ENCODE results near the gene TMEM176B.

Gene TMEM176B

DNA sequence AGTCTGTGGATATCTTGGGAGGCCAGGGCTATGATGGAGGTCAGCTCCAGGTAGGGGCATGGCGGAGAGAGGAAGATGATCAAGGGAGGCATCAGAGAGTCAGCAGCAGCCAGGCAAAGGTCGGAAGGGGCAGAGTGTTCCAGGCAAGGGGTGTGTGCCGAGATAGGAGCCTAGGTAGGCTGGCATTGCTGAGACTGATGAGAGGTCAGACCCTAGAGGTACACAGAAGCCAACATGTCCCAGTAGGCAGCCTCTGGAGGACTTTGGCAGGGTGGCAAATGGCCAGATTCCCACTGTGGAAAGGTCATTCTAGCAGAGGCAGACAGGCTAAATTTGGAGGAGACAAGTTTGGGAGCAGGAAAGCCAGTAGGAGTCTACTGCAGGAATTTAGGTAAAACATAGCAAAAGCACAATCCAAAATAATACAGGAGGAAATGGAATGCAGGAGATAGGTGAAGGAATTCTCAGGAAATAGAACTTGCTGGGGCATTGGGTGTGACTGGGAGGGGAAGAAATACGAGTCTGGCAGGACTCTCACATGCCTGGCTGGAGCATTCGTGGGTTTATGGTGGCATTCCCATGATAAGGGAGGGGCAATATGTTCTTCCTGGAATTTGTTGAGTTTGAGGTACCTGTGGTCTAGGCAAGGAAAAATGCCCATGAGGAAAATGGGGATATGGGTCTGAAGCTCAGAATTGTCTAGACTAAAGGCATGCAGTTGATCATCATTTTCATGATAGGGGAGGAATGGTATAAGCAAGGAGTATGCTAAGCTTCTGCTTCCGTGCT, 26.1 kb upstream of the TMEM176B start:
- H3K4me3 ChIP-seq (ENCODE audit: low read length): no peak overlapping the region
- no peak for TF ChIP-seq EZH2phosphoT487 (IDR thresholded peaks at IDR 0.05; ENCODE audit: low read depth)
- TF ChIP-seq, protein P1, sequence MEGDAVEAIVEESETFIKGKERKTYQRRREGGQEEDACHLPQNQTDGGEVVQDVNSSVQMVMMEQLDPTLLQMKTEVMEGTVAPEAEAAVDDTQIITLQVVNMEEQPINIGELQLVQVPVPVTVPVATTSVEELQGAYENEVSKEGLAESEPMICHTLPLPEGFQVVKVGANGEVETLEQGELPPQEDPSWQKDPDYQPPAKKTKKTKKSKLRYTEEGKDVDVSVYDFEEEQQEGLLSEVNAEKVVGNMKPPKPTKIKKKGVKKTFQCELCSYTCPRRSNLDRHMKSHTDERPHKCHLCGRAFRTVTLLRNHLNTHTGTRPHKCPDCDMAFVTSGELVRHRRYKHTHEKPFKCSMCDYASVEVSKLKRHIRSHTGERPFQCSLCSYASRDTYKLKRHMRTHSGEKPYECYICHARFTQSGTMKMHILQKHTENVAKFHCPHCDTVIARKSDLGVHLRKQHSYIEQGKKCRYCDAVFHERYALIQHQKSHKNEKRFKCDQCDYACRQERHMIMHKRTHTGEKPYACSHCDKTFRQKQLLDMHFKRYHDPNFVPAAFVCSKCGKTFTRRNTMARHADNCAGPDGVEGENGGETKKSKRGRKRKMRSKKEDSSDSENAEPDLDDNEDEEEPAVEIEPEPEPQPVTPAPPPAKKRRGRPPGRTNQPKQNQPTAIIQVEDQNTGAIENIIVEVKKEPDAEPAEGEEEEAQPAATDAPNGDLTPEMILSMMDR (IDR thresholded peaks at IDR 0.05; ENCODE audit: low read depth, low read length): no peak

DNA sequence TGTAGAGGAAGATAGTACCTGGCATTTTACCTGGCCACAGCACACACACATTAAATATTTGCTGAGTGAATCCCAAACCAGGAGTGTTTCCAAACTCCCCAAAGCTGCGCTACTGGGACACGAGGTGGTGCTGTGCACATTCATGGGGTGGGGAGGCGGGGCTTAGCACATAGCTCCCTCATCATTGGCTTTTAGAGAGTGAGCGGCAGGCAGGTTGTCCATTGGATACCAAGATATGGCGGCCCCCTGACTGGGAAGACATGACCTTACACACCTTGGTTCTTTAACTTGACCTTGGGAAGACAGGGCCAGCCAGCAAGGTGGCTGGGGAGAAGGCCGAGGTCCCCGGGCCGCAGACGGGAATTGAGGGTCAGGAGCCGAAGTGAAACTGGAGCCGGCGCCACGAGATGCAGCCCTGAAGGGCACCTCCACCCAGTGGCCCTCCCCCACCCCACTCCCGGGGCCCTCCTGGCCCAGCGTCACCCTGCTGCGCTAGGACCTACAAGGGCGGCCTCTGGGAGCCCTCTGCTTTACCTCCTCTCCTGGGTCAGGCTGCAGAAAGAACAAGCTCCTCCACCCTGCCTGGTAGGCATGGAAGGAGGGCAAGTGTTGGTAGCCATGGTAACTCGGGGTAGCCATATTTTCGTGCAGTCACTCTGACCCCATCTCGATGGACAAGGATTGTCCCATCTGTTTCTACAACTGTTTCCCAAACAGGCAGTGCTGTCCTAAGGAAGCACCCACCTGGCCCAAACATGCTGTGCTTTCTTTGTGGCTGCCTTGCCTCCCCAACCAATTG, 24.4 kb upstream of the TMEM176B start:
- H3K4me3 ChIP-seq (ENCODE audit: low read length): no peak overlapping the region
- no peaks in the 10 kb centered on the region for H3K79me2 ChIP-seq (ENCODE audit: low read length)
- H3K9ac ChIP-seq (ENCODE audit: low read length): no peak overlapping the region
- no peak overlapping the region for H3K27ac ChIP-seq (ENCODE audit: low read length)
- H3K9me3 ChIP-seq (ENCODE audit: insufficient read depth, low read length): peaks cover 7% of the 10 kb centered on the region; the same call in 1 of the 2 replicates
- TF ChIP-seq, protein P1 (IDR thresholded peaks at IDR 0.05; ENCODE audit: low read depth, low read length): no peak
- TF ChIP-seq EZH2phosphoT487 (IDR thresholded peaks at IDR 0.05; ENCODE audit: low read depth): no peak
- no peaks in the 10 kb centered on the region for H4K20me1 ChIP-seq (ENCODE audit: insufficient read depth, low read length)
- no peaks in the 10 kb centered on the region for H3K27me3 ChIP-seq (ENCODE audit: low read depth, low read length)
- peaks cover 54% of the 10 kb centered on the region for H3K4me1 ChIP-seq (ENCODE audit: low read length)
- H3K36me3 ChIP-seq (replicated peaks; ENCODE audit: low read depth, low read length): peaks cover 10% of the 10 kb centered on the region
- H2AFZ ChIP-seq (ENCODE audit: low read depth, low read length): no peak overlapping the region
- no peak overlapping the region for H3K4me2 ChIP-seq (ENCODE audit: low read length)

More for the DNA sequence above, 26.1 kb upstream of the TMEM176B start:
- Histone ChIP-seq H3K4me2 (ENCODE audit: low read length) (no peak overlapping the region), H3K4me1 (ENCODE audit: low read length) (peaks cover 39% of the 10 kb centered on the region), H3K9ac (ENCODE audit: low read length) (no peak overlapping the region), H3K79me2 (ENCODE audit: low read length) (no peaks in the 10 kb centered on the region), H3K27ac (ENCODE audit: low read length) (no peak overlapping the region), H2AFZ (ENCODE audit: low read depth, low read length) (no peak overlapping the region), H3K27me3 (ENCODE audit: low read depth, low read length) (no peaks in the 10 kb centered on the region), H3K36me3 (replicated peaks; ENCODE audit: low read depth, low read length) (peaks cover 10% of the 10 kb centered on the region), H3K9me3 (ENCODE audit: insufficient read depth, low read length) (peaks cover 7% of the 10 kb centered on the region; the same call in 1 of the 2 replicates), H4K20me1 (ENCODE audit: insufficient read depth, low read length) (no peaks in the 10 kb centered on the region)

DNA sequence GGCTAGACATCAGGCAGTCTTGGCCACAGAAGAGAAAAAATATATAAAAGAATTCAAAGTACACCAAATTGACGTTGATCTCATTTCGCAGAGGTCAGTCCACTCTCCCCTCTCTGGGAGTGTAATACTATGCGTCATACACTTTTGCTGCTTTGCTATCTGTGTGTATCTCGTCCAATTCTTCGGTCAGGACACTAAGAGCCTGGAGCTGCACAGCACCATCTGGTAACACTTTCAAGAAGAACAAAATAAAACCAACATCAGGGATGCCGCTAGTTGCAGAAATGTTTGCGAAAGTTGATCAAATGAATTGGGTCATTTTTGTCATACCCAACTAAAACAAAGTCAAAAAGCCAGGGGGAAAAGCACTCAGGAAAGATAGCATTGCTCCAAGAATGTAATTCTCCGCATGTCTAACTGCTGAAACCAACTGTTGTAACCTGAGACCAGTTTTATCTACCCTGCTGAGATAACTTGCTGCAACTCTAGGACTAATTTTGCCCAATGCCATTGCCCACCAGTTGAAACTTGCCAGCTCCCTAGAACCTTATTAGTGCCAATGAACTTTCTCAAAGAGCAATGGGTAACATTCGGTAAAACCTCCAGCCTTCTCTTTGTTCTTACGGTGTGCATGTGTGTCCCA, 23.4 kb upstream of the TMEM176B start:
- H3K4me2 ChIP-seq (ENCODE audit: low read length): no peak overlapping the region
- H2AFZ ChIP-seq (ENCODE audit: low read depth, low read length): no peak overlapping the region
- H3K9me3 ChIP-seq (ENCODE audit: insufficient read depth, low read length): peaks cover 7% of the 10 kb centered on the region; the same call in 1 of the 2 replicates
- H3K9ac ChIP-seq (ENCODE audit: low read length): no peak overlapping the region
- H3K36me3 ChIP-seq (replicated peaks; ENCODE audit: low read depth, low read length): peaks cover 10% of the 10 kb centered on the region
- no peaks in the 10 kb centered on the region for H3K27me3 ChIP-seq (ENCODE audit: low read depth, low read length)
- peak overlapping the region; percentile 99 for H3K27ac ChIP-seq (ENCODE audit: low read length)
- no peaks in the 10 kb centered on the region for H4K20me1 ChIP-seq (ENCODE audit: insufficient read depth, low read length)
- no peak for TF ChIP-seq EZH2phosphoT487 (IDR thresholded peaks at IDR 0.05; ENCODE audit: low read depth)
- TF ChIP-seq, protein P1 (IDR thresholded peaks at IDR 0.05; ENCODE audit: low read depth, low read length): no peak
- no peaks in the 10 kb centered on the region for H3K79me2 ChIP-seq (ENCODE audit: low read length)
- H3K4me3 ChIP-seq (ENCODE audit: low read length): no peak overlapping the region
- peaks cover 57% of the 10 kb centered on the region for H3K4me1 ChIP-seq (ENCODE audit: low read length)
